HEK293 (cell line): ENCODE results near the gene C6orf89.
A peak's percentile ranks its signal among the peaks of the same experiment; 100 is the strongest.

Source experiments
- CTCF ChIA-PET: fragments of 350-600 bp; formaldehyde crosslinking; extraction: SDS; loops from one replicate; lab custom pipeline; 2021; ENCODE audit warnings: antibody characterized with exemption; lab: Yijun Ruan, JAX
- POLR2A ChIA-PET: fragments of 300-600 bp; formaldehyde crosslinking; extraction: SDS; loops from one replicate; lab custom pipeline; 2020; ENCODE audit warnings: antibody characterized with exemption, inconsistent platforms; lab: Yijun Ruan, JAX
- H3K27ac ChIP-seq: fragments of 200-500 bp; sonication (Bioruptor generic); 2 replicates; pipeline ENCODE4 v1.5.1; 2014; ENCODE audit warnings: low read depth, low read length, control low read depth, inconsistent platforms; ENCODE audit errors: extremely low read depth
- H3K36me3 ChIP-seq, 2 experiments: fragments of 200-500 bp in 1 of 2; sonication (Bioruptor generic) in 1 of 2; 1 replicate in 1 of 2; 2 replicates in 1 of 2; pipeline ENCODE4 v1.5.1; 2014 to 2017; ENCODE audit warnings: inconsistent platforms in 2 of 2, low read length in 2 of 2; ENCODE audit not compliant: control insufficient read depth in 2 of 2, insufficient read depth in 1 of 2
- H3K4me1 ChIP-seq: fragments of 200-500 bp; sonication (Bioruptor generic); 2 replicates; pipeline ENCODE4 v1.5.1; 2014; ENCODE audit warnings: mild to moderate bottlenecking, low read length, inconsistent platforms; ENCODE audit not compliant: control insufficient read depth, insufficient read depth
- H3K4me3 ChIP-seq: 2 replicates; pipeline ENCODE4 v1.5.1; 2011; ENCODE audit warnings: low read depth, mild to moderate bottlenecking, control low read depth, low read length, moderate library complexity
- H3K9me3 ChIP-seq: fragments of 200-500 bp; sonication (Bioruptor generic); 2 replicates; pipeline ENCODE4 v1.5.1; 2014; ENCODE audit warnings: low read depth, low read length, inconsistent platforms; ENCODE audit not compliant: control insufficient read depth, insufficient read depth
- AEBP2 ChIP-seq: fragments of 450-650 bp; formaldehyde crosslinking; IDR thresholded peaks from 2 replicates; pipeline ENCODE4 v1.5.1; 2016; ENCODE audit warnings: missing biosample characterization, missing genetic modification characterization, borderline replicate concordance
- FEZF1 ChIP-seq: fragments of 450-650 bp; formaldehyde crosslinking; IDR thresholded peaks from 2 replicates; pipeline ENCODE4 v1.5.1; 2016; ENCODE audit warnings: missing biosample characterization, missing genetic modification characterization
- TRIM28 ChIP-seq: IDR thresholded peaks from 2 replicates; pipeline ENCODE4 v1.6.1; 2011; ENCODE audit warnings: low read length, control low read depth, borderline replicate concordance
- WT1 ChIP-seq: fragments of 450-650 bp; formaldehyde crosslinking; IDR thresholded peaks from 2 replicates; pipeline ENCODE4 v1.5.1; 2016; ENCODE audit warnings: missing biosample characterization, missing genetic modification characterization
- YY1 ChIP-seq: fragments of 450-650 bp; formaldehyde crosslinking; IDR thresholded peaks from 2 replicates; pipeline ENCODE4 v1.5.1; 2018; ENCODE audit warnings: missing biosample characterization, missing genetic modification characterization
- ZBTB44 ChIP-seq: fragments of 450-650 bp; IDR thresholded peaks from 2 replicates; pipeline ENCODE4 v1.5.1; 2018; ENCODE audit warnings: missing biosample characterization, mild to moderate bottlenecking, missing genetic modification characterization
- ZBTB48 ChIP-seq: fragments of 450-650 bp; formaldehyde crosslinking; IDR thresholded peaks from 2 replicates; pipeline ENCODE4 v1.5.1; 2016; ENCODE audit warnings: missing biosample characterization, missing genetic modification characterization
- ZBTB49 ChIP-seq: fragments of 450-650 bp; formaldehyde crosslinking; IDR thresholded peaks from 2 replicates; pipeline ENCODE4 v1.5.1; 2016; ENCODE audit warnings: missing biosample characterization, missing genetic modification characterization, low read depth
- ZNF10 ChIP-seq: fragments of 450-650 bp; formaldehyde crosslinking; IDR thresholded peaks from 2 replicates; pipeline ENCODE4 v1.5.1; 2017; ENCODE audit warnings: missing biosample characterization, missing genetic modification characterization
- ZNF155 ChIP-seq: fragments of 450-650 bp; formaldehyde crosslinking; IDR thresholded peaks from 2 replicates; pipeline ENCODE4 v1.5.1; 2016; ENCODE audit warnings: missing biosample characterization, missing genetic modification characterization
- ZNF18 ChIP-seq: fragments of 450-650 bp; formaldehyde crosslinking; IDR thresholded peaks from 2 replicates; pipeline ENCODE4 v1.5.1; 2016; ENCODE audit warnings: missing biosample characterization, missing genetic modification characterization
- ZNF280D ChIP-seq: fragments of 450-650 bp; formaldehyde crosslinking; IDR thresholded peaks from 2 replicates; pipeline ENCODE4 v1.5.1; 2016; ENCODE audit warnings: missing biosample characterization, missing genetic modification characterization
- ZNF341 ChIP-seq: fragments of 450-650 bp; formaldehyde crosslinking; IDR thresholded peaks from 2 replicates; pipeline ENCODE4; 2016; ENCODE audit warnings: low read depth, missing biosample characterization, missing genetic modification characterization
- ZNF404 ChIP-seq: fragments of 450-650 bp; formaldehyde crosslinking; IDR thresholded peaks from 2 replicates; pipeline ENCODE4 v1.5.1; 2017; ENCODE audit warnings: missing biosample characterization, missing genetic modification characterization
- ZNF529 ChIP-seq: fragments of 450-650 bp; formaldehyde crosslinking; IDR thresholded peaks from 2 replicates; pipeline ENCODE4 v1.5.1; 2017; ENCODE audit warnings: missing genetic modification characterization, missing biosample characterization; ENCODE audit not compliant: insufficient replicate concordance
- ZNF561 ChIP-seq: fragments of 450-650 bp; IDR thresholded peaks from 2 replicates; pipeline ENCODE4 v1.5.1; 2018; ENCODE audit warnings: missing biosample characterization, missing genetic modification characterization, borderline replicate concordance
- ZNF600 ChIP-seq: fragments of 450-650 bp; formaldehyde crosslinking; IDR thresholded peaks from 2 replicates; pipeline ENCODE4 v1.5.1; 2016; ENCODE audit warnings: missing biosample characterization, missing genetic modification characterization
- ZNF660 ChIP-seq: fragments of 450-650 bp; IDR thresholded peaks from 2 replicates; pipeline ENCODE4 v1.5.1; 2018; ENCODE audit warnings: missing biosample characterization, mild to moderate bottlenecking, missing genetic modification characterization
- ZNF76 ChIP-seq: fragments of 450-650 bp; formaldehyde crosslinking; IDR thresholded peaks from 2 replicates; pipeline ENCODE4; 2016; ENCODE audit warnings: low read depth, missing biosample characterization, missing genetic modification characterization, borderline replicate concordance

The C6orf89 gene

GRCh38 chr6:36871686-36872085 is 14.1 kb upstream of the C6orf89 start:
- Histone ChIP-seq H3K4me1 (no peaks in the 10 kb centered on the region), H3K9me3 (no peaks in the 10 kb centered on the region), H3K27ac (no peak overlapping the region), H3K4me3 (no peak overlapping the region), H3K36me3 (peaks cover 33 to 58% of the 10 kb centered on the region in 2 experiments)
- TF ChIP-seq WT1 = no peak
- TF ChIP-seq ZNF600 = peak; percentile 29; the same call in 1 of the 2 replicates
- TF ChIP-seq ZNF76 (tag by site-specific recombination) = no peak
- ChIA-PET POLR2A (no interaction called here), CTCF (interaction anchor here (1.7 to 16.0 kb wide), 6 partner anchors 10 to 248 kb away, joined by 5 to 216 read pairs (median 42); partner anchors contain the start of gene C6orf89)

- H3K9me3 ChIP-seq = no peaks in the 10 kb centered on the region
- no peak overlapping the region for H3K27ac ChIP-seq
- H3K36me3 ChIP-seq = peaks cover 33 to 45% of the 10 kb centered on the region in 2 experiments
- no peaks in the 10 kb centered on the region for H3K4me1 ChIP-seq
- TF ChIP-seq ZNF404 (tag by site-specific recombination) (no peak), TRIM28 (no peak), ZBTB49 (tag by site-specific recombination) (no peak), ZNF10 (tag by site-specific recombination) (no peak), YY1 (tag by site-specific recombination) (no peak), ZNF280D (tag by site-specific recombination) (no peak), ZNF155 (tag by site-specific recombination) (no peak), ZBTB48 (tag by site-specific recombination) (no peak), ZNF529 (tag by site-specific recombination) (no peak)
- H3K4me3 ChIP-seq = no peak overlapping the region
- ChIA-PET POLR2A (interaction anchor here (1.1 to 3.8 kb wide), 6 partner anchors 9 to 145 kb away, joined by 3 to 35 read pairs (median 15); partner anchors contain the start of genes C6orf89 and MTCH1), CTCF (interaction anchor here (0.7 to 16.0 kb wide), 16 partner anchors 8 to 342 kb away, joined by 3 to 216 read pairs (median 4); partner anchors contain the start of gene C6orf89)
Measured at GRCh38 chr6:36873115-36873514, 12.6 kb upstream of the C6orf89 start.

GRCh38 chr6:36873612-36874442 is 11.9 kb upstream of the C6orf89 start:
- Histone ChIP-seq H3K4me3 (peak overlapping the region; percentile 86), H3K9me3 (no peaks in the 10 kb centered on the region), H3K36me3 (peaks cover 28 to 39% of the 10 kb centered on the region in 2 experiments), H3K4me1 (no peaks in the 10 kb centered on the region), H3K27ac (peak overlapping the region; percentile 99)
- POLR2A ChIA-PET = interaction anchor here (0.9 to 3.8 kb wide), 19 partner anchors 9 to 348 kb away, joined by 3 to 35 read pairs (median 6); partner anchors contain the start of genes C6orf89, CDKN1A and MTCH1
- CTCF ChIA-PET = interaction anchor here (0.6 to 16.0 kb wide), 25 partner anchors 9 to 793 kb away, joined by 3 to 216 read pairs (median 4); partner anchors contain the start of gene C6orf89
- no peak for TF ChIP-seq AEBP2 (tag by site-specific recombination)
- no peak for TF ChIP-seq ZNF561
- no peak for TF ChIP-seq ZBTB44 (tag by site-specific recombination)
- TF ChIP-seq ZNF18 (tag by site-specific recombination) = no peak
- TF ChIP-seq ZNF660 (tag by site-specific recombination) = no peak
- TF ChIP-seq ZNF341 (tag by site-specific recombination) = peak; percentile 19; the same call in 1 of the 2 replicates
- TF ChIP-seq FEZF1 (tag by site-specific recombination) = peak; percentile 38; the same call in 1 of the 2 replicates
